CD4-positive, alpha-beta T cell treated with Interleukin-2 at 100 ng/mL for 4 hours (primary cell): Measurements from ENCODE around the gene WASF2.
"Not testable (repeated sequence)": the region's sequence is repeated elsewhere in the genome, so short reads cannot be mapped to it uniquely, and the experiment has no call there.

ENCODE experiments used
- DNase-seq: peaks from one replicate; pipeline ENCODE4 v3.0.0-alpha.2; 2020; ENCODE audit warnings: low spot score

The WASF2 gene

GRCh38 chr1:27489973-27490741 is at the start of gene WASF2:
TSS of gene WASF2 (minus strand) at chr1:27490167. CDS start at chr1:27428890, 61,277 bp downstream.
- DNase-seq = peak; percentile 98

GRCh38 chr1:27538793-27539192 is 48.8 kb upstream of the WASF2 start:
- DNase-seq = no peak

- DNase-seq = not testable (repeated sequence)
Observed at GRCh38 chr1:27538305-27538676, 48.3 kb upstream of the WASF2 start.

- no peak for DNase-seq
Observed at GRCh38 chr1:27536767-27537166, 46.8 kb upstream of the WASF2 start.

GRCh38 chr1:27536010-27536757 is 46.2 kb upstream of the WASF2 start:
- DNase-seq = no peak

GRCh38 chr1:27535386-27535785 is 45.4 kb upstream of the WASF2 start:
- DNase-seq = no peak

GRCh38 chr1:27531959-27532685 is 42.2 kb upstream of the WASF2 start:
- no peak for DNase-seq

GRCh38 chr1:27530192-27530591 is 40.2 kb upstream of the WASF2 start:
- DNase-seq = no peak

- DNase-seq = no peak
Observed at GRCh38 chr1:27529704-27530018, 39.7 kb upstream of the WASF2 start.

GRCh38 chr1:27528818-27529703 is 39.1 kb upstream of the WASF2 start:
- no peak for DNase-seq

- peak; percentile 40 for DNase-seq
Observed at GRCh38 chr1:27527890-27528817, 38.2 kb upstream of the WASF2 start.

GRCh38 chr1:27527223-27527889 is 37.4 kb upstream of the WASF2 start:
- DNase-seq = peak; percentile 52

- DNase-seq = no peak
Observed at GRCh38 chr1:27526569-27527222, 36.7 kb upstream of the WASF2 start.

GRCh38 chr1:27525296-27526272 is 35.6 kb upstream of the WASF2 start:
- peak; percentile 28 for DNase-seq

- no peak for DNase-seq
Observed at GRCh38 chr1:27523337-27524020, 33.5 kb upstream of the WASF2 start.

GRCh38 chr1:27522432-27523336 is 32.7 kb upstream of the WASF2 start:
- peak; percentile 73 for DNase-seq
